ENCODE measurements around the gene PALLD. TPM values are rescaled to one million over a fixed set of nuclear protein-coding genes. Genes with fewer than 3 reads are reported as not detected.
"Not testable (repeated sequence)": the region's sequence is repeated elsewhere in the genome, so short reads cannot be mapped to it uniquely, and the experiment has no call there.

Gene PALLD
- total RNA-seq, 1 donor from 2014 or later, result 221 TPM

- peak; percentile 74 for DNase-seq
Measured at GRCh38 chr4:168908851-168909273, 412.0 kb downstream of the PALLD start.

- DNase-seq, result no peak
Measured at GRCh38 chr4:168914095-168914494, 417.2 kb downstream of the PALLD start.

GRCh38 chr4:168917138-168917779 lies 420.4 kb downstream of the PALLD start:
- peak; percentile 85 for DNase-seq

- DNase-seq, result no peak
Measured at GRCh38 chr4:168919706-168920324, 423.0 kb downstream of the PALLD start.

- DNase-seq, result no peak
Measured at GRCh38 chr4:168920441-168921065, 423.7 kb downstream of the PALLD start.

GRCh38 chr4:168923526-168924194 lies 426.8 kb downstream of the PALLD start:
- peak; percentile 93 for DNase-seq

- DNase-seq, result no peak
Measured at GRCh38 chr4:168924667-168925066, 427.8 kb downstream of the PALLD start.

GRCh38 chr4:168925789-168926490 lies 429.1 kb downstream of the PALLD start:
- no peak for DNase-seq

- DNase-seq, result no peak
Measured at GRCh38 chr4:168928346-168928745, 431.5 kb downstream of the PALLD start.

- no peak for DNase-seq
Measured at GRCh38 chr4:168928875-168929274, 432.0 kb downstream of the PALLD start.

GRCh38 chr4:168930413-168931196 lies 433.8 kb downstream of the PALLD start:
- no peak for DNase-seq

- no peak for DNase-seq
Measured at GRCh38 chr4:168931215-168931650, 434.4 kb downstream of the PALLD start.

GRCh38 chr4:168932138-168932537 lies 435.3 kb downstream of the PALLD start:
- no peak for DNase-seq

GRCh38 chr4:168933423-168933822 lies 436.6 kb downstream of the PALLD start:
- no peak for DNase-seq

GRCh38 chr4:168937473-168937872 lies 440.6 kb downstream of the PALLD start:
- not testable (repeated sequence) for DNase-seq

GRCh38 chr4:168942985-168943384 lies 446.1 kb downstream of the PALLD start:
- no peak for DNase-seq

- no peak for DNase-seq
Measured at GRCh38 chr4:168945291-168945690, 448.4 kb downstream of the PALLD start.

GRCh38 chr4:168952821-168953246 lies 456.0 kb downstream of the PALLD start:
- DNase-seq, result peak; percentile 73

- no peak for DNase-seq
Measured at GRCh38 chr4:168955674-168956073, 458.8 kb downstream of the PALLD start.

GRCh38 chr4:168960716-168961115 lies 463.9 kb downstream of the PALLD start:
- DNase-seq, result no peak

GRCh38 chr4:168972596-168972995 lies 475.7 kb downstream of the PALLD start:
- DNase-seq, result no peak
